Measurements from ENCODE around the gene AUH.
A peak's percentile ranks its signal among the peaks of the same experiment; 100 is the strongest.

AUH gene

DNA sequence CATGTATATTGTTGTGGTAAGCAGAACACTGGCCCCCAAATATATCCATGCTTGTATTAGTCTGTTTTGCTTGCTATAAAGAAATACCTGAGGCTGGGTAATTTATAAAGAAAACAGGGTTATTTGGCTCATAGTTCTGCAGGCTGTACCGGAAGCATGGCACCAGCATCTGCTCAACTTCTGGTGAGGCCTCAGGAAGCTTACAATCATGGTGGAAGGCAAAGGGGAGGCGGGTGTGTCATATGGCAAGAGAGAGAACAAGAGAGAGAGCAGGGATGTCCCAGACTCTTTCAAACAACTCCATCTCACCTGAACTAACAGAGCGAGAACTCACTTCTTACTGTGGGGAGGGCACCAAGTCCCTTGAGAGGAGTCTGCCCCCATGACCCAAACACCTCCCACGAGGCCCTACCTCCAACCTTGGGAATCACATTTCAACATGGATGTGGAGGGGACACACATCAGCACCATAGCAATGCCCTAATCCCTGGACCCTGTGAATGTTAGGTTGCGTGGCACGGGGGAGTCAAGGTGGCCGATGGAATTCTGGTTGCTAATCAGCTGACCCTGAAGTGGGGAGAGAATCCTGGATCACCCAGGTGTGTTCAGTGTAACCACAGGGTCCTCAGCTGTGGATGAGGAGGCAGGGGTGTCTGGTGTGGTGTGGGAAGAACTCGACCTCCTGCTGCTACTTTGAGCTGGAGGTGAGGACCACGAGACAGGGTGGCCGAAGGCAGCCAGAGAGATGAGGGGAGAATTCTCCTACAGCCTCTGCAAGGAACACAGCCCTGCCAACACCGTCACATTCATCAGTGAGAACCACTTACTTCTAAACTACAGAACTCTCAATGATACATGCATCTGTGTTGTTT lies 172.8 kb downstream of the AUH start:
- DNase-seq (ENCODE audit: low read depth) = no peak

DNA sequence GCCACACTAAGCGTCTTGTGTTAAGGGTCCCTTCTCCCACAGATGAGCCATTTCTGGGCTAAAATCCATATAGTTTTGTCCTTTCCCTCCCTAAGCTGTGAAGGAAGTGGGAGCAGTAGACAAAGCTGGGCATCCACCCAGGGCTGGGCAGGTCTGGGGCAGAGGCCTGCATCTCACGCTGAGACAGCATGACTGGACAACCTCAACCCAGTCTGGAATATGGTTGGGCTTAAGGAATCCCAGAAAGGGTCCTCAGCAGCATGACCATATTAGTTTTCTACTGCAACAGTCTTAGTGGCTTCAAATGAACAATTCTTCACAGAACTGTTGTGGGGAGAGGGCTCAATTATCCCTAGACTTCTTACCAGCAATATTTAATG lies 173.8 kb downstream of the AUH start:
- peak; percentile 79 for DNase-seq (ENCODE audit: low read depth)

DNA sequence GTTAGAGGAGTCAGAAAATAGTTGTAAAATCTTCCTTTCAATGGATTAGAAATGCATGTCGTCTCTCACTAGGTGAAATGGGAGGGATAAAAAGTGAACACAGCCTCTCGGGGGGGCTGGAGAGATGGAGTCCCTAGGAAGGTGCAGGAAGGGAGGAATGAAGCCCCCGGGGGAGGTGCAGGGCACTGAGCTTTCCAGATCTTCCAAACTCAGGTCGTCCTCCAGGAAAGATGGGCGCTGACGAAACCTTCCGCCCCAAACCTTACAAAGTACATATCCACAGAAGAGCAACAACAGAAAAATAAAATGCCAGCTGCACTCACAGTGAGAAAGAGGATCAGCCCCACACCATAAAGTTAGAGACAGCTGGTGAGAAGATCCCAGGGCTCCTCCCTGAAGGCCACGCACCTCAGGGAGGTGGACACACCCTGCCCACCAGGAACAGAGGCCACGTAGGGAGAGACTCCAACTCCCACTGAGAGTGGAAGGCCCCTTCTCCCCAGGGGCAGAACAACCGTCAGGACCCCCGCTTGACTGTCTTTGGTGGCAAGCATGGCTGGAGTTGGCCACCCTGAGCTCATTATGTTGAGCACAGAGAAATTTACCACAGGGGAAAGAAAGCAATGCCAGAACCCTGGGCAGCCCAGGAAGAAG lies 174.3 kb downstream of the AUH start:
- no peak for DNase-seq (ENCODE audit: low read depth)

DNA sequence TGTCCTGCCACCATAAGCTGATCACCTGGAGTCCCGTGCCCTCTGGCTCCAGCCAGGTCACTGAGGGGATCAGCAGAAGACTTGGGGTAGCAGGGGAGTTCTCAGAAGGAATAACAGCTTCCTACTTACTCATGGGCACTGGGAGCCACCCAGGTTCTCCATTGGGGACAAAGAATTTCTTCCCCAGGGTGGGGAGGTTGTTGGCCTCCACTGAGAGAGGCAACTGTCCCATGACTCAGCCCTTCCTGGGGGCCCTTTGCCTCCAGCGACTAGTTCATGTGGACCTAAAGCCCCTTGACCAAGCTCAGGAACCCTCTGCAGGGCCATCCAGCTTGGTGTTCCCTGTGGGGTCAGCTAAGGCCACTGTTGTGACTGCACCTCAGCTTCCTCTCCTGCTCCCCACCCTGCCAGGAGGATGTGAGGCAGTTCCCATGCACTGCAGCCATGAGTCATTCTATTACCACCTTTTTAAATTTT lies 175.0 kb downstream of the AUH start:
- DNase-seq (ENCODE audit: low read depth) = no peak

DNA sequence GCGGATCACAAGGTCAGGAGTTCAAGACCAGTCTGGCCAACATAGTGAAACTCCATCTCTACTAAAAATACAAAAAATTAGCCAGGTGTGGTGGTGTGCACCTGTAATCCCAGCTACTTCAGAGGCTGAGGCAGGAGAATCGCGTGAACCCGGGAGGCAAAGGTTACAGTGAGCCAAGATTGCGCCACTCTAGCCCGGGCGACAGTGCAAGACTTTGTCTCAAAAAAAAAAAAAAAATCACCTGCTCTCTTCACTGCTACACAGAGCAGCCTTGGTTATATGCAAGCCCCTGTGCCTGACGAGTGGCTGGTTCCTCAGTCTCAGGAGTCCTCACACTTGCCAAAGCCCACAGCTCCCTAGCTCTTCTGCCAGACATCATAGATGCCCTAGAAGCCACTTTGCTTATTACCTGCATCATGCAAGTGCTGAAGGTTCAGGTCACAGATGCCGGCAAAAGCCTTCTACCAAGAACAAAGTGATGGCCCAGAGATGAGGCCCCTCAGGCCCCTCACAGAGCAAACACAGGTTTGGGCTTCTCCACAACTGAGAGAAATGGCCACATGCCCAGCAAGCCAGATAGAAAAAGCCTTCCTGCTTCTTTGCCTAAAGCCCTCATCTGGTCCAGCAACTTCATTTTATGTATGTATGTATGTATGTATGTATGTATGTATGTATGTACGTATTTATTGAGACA lies 176.4 kb downstream of the AUH start:
- DNase-seq (ENCODE audit: low read depth) = no peak

DNA sequence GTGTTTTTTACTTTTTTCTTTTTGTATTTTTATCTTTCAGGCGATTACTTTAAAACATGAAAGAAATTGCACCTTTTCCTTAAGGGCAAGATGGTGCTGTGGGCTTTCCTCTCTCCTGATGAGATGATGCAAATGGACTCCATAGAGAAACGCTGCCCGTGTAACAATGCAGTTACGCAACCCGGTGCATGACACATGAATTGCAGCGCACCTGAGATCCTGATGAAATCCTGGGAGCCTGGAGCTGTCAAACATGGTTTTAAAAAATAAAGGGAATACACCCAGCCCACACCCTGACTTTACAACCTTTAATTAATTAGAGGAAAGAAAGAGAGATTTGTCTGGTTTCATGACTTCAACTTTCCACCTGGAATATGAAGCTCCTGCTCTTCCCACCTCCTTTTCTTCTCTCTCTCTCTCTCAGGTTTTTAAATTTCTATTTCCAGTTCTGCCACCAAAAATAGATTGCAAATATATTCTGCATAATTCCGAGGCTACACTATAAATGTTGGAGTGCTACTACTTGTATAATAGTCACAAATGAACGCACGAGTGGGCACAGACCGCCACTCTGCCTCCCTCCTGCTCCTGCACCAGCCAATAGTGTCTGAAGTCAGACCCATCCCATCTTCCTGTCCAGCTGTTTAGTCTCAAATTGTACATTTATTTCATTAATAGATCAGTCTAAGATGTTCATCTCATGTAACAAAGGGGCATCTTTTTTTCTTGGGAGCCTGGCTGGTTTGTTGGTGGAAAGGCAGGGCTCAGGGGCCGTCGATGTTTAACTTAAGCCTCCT lies 179.1 kb downstream of the AUH start:
- DNase-seq (ENCODE audit: low read depth) = no peak

DNA sequence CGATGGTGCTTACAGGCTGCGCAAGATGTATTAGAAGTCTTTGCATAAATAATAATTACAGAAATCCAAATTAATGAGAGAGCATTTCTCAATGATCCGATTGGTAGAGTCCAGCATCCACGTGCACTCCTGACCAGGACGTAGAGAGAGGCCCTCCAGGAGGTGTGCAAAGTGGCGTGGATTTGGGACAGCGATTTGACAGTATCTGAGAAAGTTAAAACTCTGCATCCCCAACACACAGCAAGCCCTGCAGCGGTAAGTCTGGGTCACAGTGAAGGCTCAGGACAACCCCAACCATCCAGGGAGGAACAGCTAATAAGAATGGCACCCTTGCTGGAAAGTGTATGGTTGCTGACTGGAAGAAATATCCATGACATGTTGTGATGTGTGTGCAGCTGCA lies 180.2 kb downstream of the AUH start:
- no peak for DNase-seq (ENCODE audit: low read depth)

DNA sequence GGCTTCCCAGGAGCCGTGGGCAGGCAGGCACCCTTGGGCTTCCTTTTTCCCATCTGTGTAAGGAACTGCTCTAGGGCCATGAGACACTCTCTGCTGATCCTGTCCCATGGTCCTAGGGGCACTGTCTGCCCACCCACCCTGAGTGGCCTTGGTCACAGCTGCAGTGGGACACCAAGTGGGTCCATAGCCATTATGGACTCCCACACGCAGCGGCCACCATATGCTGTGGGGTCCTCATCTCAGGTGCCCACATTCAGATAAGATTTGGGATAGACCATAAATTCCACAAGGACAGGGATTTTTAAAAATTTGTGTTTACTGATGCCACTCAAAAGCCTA lies 180.8 kb downstream of the AUH start:
- no peak for DNase-seq (ENCODE audit: low read depth)

DNA sequence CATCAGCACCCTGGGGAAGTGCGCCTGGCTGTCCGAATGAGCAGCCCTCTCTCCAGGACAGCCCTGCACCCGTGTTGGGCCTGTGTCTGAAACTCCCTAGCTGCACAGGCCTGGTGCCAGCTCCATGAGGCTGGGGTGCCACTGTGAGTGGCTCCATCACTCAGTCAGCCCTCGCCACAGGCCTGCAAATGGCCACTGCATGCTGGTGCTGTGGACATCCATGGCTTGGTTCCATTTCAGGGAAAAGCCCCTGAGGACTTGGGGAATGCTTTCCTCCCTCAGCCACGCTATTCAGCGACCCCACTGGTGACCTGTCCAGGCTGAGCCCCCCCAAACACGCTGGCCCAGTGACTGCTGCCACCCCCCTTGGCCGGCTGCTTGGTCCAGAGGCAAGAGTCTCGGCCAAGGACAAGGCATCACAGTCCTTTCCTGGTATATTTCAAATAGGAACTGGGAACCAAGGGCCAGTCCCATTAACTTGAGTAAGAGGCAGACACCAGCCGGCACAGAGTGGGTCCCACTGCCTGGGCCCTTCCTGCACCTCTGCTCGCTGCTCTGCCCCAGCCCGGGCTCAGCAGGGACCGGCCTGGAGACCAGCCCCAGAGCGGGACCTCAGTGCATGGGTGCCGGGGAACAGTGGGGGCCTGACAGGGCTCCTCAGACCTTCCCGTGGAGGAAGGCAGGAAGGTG lies 181.3 kb downstream of the AUH start:
- no peak for DNase-seq (ENCODE audit: low read depth)

DNA sequence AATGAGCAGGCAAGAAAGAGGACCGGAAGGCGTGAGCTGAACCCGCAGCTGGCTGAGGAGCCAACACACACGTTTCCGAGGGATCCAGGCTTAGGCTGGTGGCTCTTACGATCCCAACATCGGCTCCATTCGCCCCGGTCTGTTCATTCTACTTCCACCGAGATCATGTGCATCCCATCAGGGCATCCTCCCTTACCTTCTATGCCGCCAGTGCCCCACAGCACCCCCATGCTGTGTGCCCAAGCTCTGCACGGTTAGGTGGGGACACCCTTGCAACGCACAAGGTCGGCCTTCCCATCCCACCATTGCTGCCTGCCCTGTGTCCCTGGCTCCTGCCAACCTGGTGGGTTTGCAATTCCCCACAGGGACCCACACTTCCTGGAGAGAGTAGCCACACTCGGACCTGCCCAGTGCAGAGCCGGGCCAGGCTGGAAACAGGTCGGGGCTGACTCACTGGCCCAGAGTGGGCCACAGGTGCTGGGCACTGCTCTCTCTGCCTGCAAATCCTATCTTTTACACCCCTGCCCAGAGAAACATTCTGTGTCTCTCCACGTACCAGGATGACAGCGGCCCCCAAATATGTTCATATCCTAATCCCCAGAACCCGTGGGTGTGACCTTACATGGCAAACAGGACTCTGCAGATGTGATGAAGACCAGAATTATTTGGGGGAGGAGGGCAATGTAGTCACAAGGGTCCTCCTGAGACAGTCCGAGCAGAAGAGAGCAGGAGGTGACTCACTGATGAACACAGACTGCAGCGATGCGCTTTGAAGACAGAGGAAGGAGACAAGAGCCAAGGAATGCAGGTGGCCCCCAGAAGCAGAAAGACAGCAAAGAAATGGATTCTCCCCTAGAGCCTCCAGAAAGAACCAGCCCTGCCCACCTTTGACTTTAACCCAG lies 182.2 kb downstream of the AUH start:
- peak; percentile 44 for DNase-seq (ENCODE audit: low read depth)

DNA sequence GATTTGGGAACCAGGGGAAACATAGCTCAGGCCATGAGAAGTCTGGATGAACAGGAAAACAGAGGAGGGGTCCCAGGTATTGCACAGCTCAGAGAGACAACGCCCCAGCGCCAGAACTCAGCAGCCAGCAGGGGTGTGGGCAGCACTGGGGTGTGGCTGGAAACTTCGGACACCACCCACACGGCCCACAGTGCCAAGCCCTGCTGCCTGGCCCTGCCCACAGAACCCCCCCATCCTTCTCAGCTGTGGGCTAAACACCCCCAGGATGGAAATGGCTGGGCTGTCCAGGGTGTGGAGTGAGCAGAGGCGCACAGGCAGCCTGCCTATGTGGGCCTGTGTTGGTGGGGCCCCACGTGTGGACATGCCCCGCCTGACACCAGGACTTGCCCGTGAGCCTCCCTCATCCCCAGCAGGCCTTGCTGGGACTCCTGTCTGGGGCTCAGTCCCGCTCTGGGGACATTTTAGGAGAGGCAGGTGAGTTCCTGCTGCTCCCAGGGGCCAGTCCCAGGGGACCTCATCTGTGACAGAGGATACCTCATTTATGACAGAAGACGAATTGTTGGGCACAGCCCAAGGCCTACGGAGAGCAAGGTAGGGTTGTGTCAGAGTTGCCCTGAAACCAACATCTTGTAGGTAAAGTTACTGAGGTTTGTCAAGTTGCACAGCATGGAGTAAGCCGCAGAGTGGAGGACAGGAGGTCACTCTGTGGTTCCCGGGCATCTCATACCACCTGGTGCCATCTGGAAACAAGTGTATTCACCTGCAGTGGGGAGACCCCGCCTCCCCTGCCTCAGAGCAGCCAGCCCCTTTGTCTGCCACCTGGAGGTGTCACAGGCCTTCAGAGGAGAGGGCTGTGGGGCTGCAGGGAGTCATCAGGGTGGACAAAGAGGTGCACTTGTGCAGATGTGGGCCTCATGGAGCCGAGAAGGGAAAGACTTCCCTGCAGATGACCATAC lies 183.2 kb downstream of the AUH start:
- DNase-seq (ENCODE audit: low read depth) = no peak

DNA sequence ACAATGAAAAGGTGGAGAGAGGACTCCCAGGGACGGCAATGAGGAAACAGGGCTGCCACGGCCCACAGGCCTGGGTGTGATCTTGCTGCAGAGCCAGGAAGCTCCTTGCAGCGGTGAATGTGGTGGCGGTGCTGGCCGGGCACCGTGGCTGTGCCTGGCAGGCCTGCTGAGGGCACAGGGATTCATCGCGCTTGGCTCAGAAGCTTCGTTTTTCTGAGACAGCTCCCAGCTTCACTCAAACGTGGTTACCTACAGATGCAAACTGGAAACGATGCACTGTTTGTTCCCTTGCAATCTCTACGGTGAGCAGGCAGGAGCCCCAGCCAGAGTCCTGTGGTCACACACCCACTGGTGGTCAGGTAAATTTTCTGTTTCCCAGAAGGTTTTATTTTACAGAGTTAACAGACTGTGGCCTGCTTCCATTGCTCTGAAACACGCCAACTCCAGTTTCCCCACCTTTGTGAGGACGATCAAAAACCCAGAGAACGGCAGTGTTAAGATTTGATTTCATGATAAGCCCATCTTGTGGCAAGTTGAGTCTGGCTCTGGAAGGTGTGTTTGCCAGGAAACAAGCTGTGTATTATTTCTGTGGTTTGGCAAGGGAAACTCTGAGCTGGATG lies 183.9 kb downstream of the AUH start:
- DNase-seq (ENCODE audit: low read depth) = no peak

DNA sequence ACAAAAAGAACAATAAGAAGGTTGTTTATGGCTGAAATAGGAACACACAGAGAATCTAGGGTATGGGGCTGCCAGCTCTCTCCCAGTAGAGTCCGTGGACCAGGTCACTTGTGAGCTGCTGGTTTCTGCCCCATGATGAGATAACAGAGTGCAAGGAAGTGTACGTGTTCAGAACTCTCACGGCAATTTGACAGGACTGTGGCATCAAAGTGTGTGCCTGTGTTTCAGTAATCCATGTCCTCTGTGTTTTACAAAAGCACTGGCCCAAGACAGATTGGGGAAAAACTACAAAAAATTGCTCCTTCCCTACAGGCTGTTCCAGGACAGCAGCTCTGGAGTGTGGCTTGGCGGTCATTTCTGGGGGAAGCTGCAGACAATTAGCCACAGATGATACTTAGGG lies 184.6 kb downstream of the AUH start:
- DNase-seq (ENCODE audit: low read depth) = no peak

DNA sequence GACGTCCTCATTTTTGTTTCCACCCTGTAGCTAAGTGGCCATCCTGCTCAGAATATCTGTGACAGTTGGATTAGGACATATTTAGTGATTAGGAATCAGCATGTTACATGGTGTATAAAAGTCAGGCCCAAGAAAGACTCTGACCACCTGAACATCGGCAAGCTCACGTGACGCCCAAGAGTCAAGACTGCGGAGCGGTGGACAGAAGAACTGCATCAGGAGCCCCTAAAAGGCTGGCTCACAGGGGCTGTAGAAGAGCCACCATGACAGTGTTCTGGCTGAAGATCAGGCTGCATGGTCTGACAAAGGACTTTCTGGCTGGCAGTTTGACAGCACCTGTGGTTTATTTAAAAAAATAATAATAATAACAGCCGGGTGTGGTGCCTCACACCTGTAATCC lies 185.3 kb downstream of the AUH start:
- DNase-seq (ENCODE audit: low read depth) = no peak

DNA sequence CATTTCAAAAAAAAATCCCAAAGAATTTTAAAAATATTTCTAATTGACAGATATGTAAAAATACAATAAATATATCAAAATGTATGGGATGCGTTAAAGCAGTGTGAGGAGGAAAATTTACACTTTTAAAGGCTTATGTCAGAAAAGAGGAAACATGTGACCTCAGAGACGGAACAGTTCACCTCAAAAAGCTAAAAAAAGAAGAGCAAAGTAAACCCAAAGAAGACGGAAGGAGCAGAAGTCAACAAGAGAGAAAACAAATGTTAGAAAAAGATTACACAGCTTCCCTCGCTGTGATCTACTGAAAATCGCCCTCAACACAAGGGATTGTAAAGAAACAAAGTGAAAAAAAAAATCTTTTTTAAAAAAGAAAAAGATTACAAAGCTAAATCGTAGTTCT lies 186.9 kb downstream of the AUH start:
- no peak for DNase-seq (ENCODE audit: low read depth)

DNA sequence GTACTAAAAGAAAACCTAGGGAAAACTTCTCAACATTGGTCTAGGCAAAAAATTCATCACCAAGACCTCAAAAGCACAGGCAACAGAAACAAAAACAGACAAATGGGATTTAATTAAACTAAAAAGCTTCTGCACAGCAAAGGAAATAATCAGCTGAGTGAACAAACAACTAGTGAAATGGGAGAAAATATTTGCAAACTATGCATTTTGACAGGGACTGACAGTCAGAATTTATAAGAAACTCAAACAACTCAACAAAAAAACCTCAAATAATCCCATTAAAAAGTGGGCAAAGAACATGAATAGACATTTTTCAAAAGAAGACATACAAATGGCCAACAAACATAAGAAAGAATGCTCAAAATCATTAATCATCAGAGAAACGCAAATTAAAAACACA lies 189.4 kb downstream of the AUH start:
- no peak for DNase-seq (ENCODE audit: low read depth)

DNA sequence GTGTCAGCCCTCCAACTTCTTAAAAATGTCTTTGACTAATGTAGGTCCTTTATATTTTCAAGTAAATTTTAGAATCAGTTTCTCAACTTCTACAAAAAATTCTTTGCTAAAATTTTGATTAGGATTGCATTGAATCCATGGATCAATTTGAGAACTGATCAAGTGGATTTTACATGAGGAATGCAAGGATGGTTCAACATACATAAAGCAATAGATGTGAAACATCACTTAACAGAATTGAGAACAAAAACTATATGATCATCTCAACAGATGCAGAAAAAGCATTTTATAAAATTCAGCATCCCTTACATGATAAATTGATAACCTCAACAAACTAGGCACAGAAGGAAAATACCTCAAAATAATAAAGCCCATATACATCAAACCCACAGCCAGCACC lies 190.8 kb downstream of the AUH start:
- DNase-seq (ENCODE audit: low read depth) = no peak

DNA sequence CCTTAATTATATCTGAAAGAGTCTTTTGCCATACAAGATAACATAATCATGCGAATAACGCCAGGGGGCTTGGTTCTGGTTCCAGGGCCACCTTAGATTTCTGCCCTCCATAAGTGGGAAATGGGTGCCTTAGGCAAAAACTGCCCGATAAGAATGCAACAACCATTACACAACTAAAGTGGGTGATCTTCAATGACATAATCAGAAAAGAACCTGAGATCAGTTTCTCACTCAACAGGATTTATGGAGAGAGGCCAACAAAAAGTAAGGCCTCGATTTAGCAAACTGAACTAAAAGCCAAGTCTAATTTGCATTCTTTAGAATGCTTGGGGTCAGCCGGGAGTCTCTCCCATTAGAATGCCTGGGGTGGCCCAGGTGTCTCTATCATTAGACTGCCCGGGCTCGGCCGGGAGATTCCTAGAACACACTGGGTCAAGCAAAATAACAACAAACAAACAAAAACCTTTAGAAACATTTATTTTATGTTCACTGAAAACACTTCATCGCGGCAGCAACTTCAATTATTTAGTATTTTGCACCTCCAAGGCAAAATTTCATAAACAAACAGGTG lies 194.8 kb downstream of the AUH start:
- no peak for DNase-seq (ENCODE audit: low read depth)

Measured in fibroblast of gingiva (primary cell).